Fibroblast of lung (primary cell): Measurements from ENCODE around the gene CALB2. TPM values are rescaled to one million over a fixed set of nuclear protein-coding genes. Genes with fewer than 3 reads are reported as not detected.

Experiments used
- DNase-seq, 2 donors: peaks; one replicate each; pipeline versions ENCODE4 v3.0.0 to v3.0.0-alpha.2; 2010; ENCODE audit warnings: low read depth in 2 of 2
- H2AFZ ChIP-seq: 2 replicates; pipeline ENCODE4 v1.5.1; 2012; ENCODE audit warnings: low read length, control low read depth, inconsistent platforms
- H3K27ac ChIP-seq: 2 replicates; pipeline ENCODE4 v1.5.1; 2011; ENCODE audit warnings: low read length, control low read depth; ENCODE audit not compliant: insufficient read depth
- H3K27me3 ChIP-seq: 2 replicates; pipeline ENCODE4 v1.5.1; 2011; ENCODE audit warnings: mild to moderate bottlenecking, low read length; ENCODE audit not compliant: control insufficient read depth, insufficient read depth
- H3K36me3 ChIP-seq: 2 replicates; pipeline ENCODE4 v1.5.1; 2011; ENCODE audit warnings: low read length; ENCODE audit not compliant: control insufficient read depth, insufficient read depth
- H3K4me1 ChIP-seq: 2 replicates; pipeline ENCODE4 v1.5.1; 2011; ENCODE audit warnings: low read length; ENCODE audit not compliant: control insufficient read depth, insufficient read depth; ENCODE audit errors: extremely low read depth
- H3K4me2 ChIP-seq: 2 replicates; pipeline ENCODE4 v1.5.1; 2011; ENCODE audit warnings: low read length, control low read depth; ENCODE audit not compliant: insufficient read depth; ENCODE audit errors: extremely low read depth
- H3K4me3 ChIP-seq, 4 experiments: fragments of 200-600 bp in 1 of 4; sonication (generic) in 1 of 4; replicated peaks in 1 of 4; 2 replicates each; pipeline ENCODE4 v1.5.1; 2011 to 2016; ENCODE audit warnings: low read length in 4 of 4, low read depth in 3 of 4, mild to moderate bottlenecking in 3 of 4, control low read depth in 2 of 4, inconsistent platforms in 1 of 4, mixed read lengths in 1 of 4; ENCODE audit not compliant: insufficient read depth in 1 of 4; ENCODE audit errors: control extremely low read depth in 1 of 4
- H3K79me2 ChIP-seq: 2 replicates; pipeline ENCODE4 v1.5.1; 2012; ENCODE audit warnings: mild to moderate bottlenecking, low read length, inconsistent platforms; ENCODE audit not compliant: control insufficient read depth, insufficient read depth
- H3K9ac ChIP-seq: 2 replicates; pipeline ENCODE4 v1.5.1; 2011; ENCODE audit warnings: mild to moderate bottlenecking, low read length, control low read depth; ENCODE audit not compliant: insufficient read depth
- H3K9me3 ChIP-seq: 2 replicates; pipeline ENCODE4 v1.5.1; 2012; ENCODE audit warnings: low read depth, low read length; ENCODE audit not compliant: control insufficient read depth, insufficient read depth
- H4K20me1 ChIP-seq: 2 replicates; pipeline ENCODE4 v1.5.1; 2011; ENCODE audit warnings: low read length; ENCODE audit not compliant: control insufficient read depth, insufficient read depth; ENCODE audit errors: extremely low read depth
- EZH2 ChIP-seq: IDR thresholded peaks from 2 replicates; pipeline ENCODE4 v1.5.1; 2012; ENCODE audit warnings: low read length, control low read depth, mild to moderate bottlenecking; ENCODE audit errors: missing control alignments
- polyA plus RNA-seq, 2 donors: library from polyadenylated mRNA; depleted of rRNA in 1 of 2; stranded (reverse) in 1 of 2; unstranded in 1 of 2; fragments of >200 nt; gene quantifications; 2 replicates each; pipeline ENCODE4 v1.2.1, GENCODE V29; 2011 to 2012; ENCODE audit warnings: missing spikeins in 1 of 2
- total RNA-seq: library from RNA; depleted of rRNA; stranded (reverse); fragments of >200 nt; gene quantifications from 2 replicates; pipeline ENCODE4 v1.2.1, GENCODE V29; 2014
- TF ChIP-seq, protein P1 (sequence below), 2 donors: IDR thresholded peaks in 1 of 2; conservative IDR thresholded peaks in 1 of 2; 1 replicate in 1 of 2; 2 replicates in 1 of 2; pipeline ENCODE4 v1.5.1; 2011 to 2012; ENCODE audit warnings: low read length in 2 of 2, control low read depth in 1 of 2, inconsistent platforms in 1 of 2, low read depth in 1 of 2, mild to moderate bottlenecking in 1 of 2

Gene CALB2
- total and polyA plus RNA-seq, 2 donors (not counting 1 experiment from before 2014, with no cell fraction given): 0.58 to 1.3 TPM

DNA sequence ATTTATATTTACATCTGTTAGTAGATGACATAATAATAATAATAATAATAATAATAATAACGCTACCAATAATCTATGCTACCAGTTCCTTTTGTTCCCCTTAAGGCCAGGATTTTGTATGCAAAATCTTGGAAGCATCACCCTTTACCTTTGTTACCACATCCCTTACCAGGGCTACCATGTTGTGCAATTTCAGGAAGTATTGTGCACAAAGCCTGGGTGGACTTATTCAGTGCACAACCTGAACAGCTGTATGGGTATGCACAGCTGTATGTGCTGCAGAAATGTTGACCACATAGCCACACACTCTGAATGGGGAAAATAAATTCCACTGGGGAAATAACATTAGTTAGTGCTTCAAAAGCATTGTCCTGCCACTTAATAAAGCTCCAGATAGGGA is 19.9 kb upstream of the CALB2 start:
- no peak overlapping the region for H3K9ac ChIP-seq
- no peaks in the 10 kb centered on the region for H3K4me1 ChIP-seq
- no peak overlapping the region for H3K4me3 ChIP-seq
- no peak for DNase-seq
- H4K20me1 ChIP-seq: no peaks in the 10 kb centered on the region
- no peak overlapping the region for H2AFZ ChIP-seq
- no peaks in the 10 kb centered on the region for H3K36me3 ChIP-seq
- H3K79me2 ChIP-seq: no peaks in the 10 kb centered on the region
- H3K27ac ChIP-seq: no peak overlapping the region
- no peaks in the 10 kb centered on the region for H3K27me3 ChIP-seq
- H3K9me3 ChIP-seq: no peaks in the 10 kb centered on the region
- no peak overlapping the region for H3K4me2 ChIP-seq
- TF ChIP-seq, protein P1, sequence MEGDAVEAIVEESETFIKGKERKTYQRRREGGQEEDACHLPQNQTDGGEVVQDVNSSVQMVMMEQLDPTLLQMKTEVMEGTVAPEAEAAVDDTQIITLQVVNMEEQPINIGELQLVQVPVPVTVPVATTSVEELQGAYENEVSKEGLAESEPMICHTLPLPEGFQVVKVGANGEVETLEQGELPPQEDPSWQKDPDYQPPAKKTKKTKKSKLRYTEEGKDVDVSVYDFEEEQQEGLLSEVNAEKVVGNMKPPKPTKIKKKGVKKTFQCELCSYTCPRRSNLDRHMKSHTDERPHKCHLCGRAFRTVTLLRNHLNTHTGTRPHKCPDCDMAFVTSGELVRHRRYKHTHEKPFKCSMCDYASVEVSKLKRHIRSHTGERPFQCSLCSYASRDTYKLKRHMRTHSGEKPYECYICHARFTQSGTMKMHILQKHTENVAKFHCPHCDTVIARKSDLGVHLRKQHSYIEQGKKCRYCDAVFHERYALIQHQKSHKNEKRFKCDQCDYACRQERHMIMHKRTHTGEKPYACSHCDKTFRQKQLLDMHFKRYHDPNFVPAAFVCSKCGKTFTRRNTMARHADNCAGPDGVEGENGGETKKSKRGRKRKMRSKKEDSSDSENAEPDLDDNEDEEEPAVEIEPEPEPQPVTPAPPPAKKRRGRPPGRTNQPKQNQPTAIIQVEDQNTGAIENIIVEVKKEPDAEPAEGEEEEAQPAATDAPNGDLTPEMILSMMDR (conservative IDR thresholded peaks at IDR 0.05 in 1 of 2, IDR thresholded peaks at IDR 0.05 in 1 of 2; ENCODE audit: low read depth in 1 of 2, low read length in 2 of 2): no peak
- TF ChIP-seq EZH2: no peak

GRCh38 chr16:71339236-71340171 is 19.0 kb upstream of the CALB2 start:
- H3K9me3 ChIP-seq: no peaks in the 10 kb centered on the region
- no peak overlapping the region for H3K9ac ChIP-seq
- no peak for DNase-seq
- no peaks in the 10 kb centered on the region for H3K79me2 ChIP-seq
- H4K20me1 ChIP-seq: no peaks in the 10 kb centered on the region
- no peaks in the 10 kb centered on the region for H3K4me1 ChIP-seq
- H3K27ac ChIP-seq: no peak overlapping the region
- no peaks in the 10 kb centered on the region for H3K36me3 ChIP-seq
- H3K27me3 ChIP-seq: no peaks in the 10 kb centered on the region
- H3K4me2 ChIP-seq: no peak overlapping the region
- no peak for TF ChIP-seq EZH2
- TF ChIP-seq, protein P1 (conservative IDR thresholded peaks at IDR 0.05 in 1 of 2, IDR thresholded peaks at IDR 0.05 in 1 of 2; ENCODE audit: low read depth in 1 of 2, low read length in 2 of 2): no peak
- no peak overlapping the region for H3K4me3 ChIP-seq
- H2AFZ ChIP-seq: no peak overlapping the region

DNA sequence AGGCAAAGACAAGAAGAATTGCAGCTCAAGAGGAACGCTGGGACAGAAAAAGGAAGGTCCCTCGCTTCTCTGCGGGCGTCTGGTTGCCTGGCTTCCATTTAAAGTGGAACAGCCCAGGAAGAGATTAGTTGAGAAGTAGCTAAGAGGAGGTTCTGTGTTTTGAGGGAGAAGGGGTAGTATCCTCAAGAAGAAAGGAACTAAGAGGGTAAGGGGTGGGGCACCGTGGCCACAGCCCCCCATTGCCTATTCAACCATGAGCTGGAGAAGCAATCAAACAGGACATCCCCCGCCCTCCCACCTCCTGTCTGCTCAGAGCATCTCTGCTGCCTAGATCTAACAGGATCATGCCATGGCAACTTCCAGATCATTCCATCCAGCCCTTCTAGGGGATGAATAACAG is 18.1 kb upstream of the CALB2 start:
- Histone ChIP-seq H2AFZ (no peak overlapping the region), H4K20me1 (no peaks in the 10 kb centered on the region), H3K36me3 (no peaks in the 10 kb centered on the region), H3K4me2 (no peak overlapping the region), H3K9ac (no peak overlapping the region), H3K79me2 (no peaks in the 10 kb centered on the region), H3K27me3 (no peaks in the 10 kb centered on the region), H3K4me1 (no peaks in the 10 kb centered on the region), H3K27ac (no peak overlapping the region), H3K4me3 (no peak overlapping the region), H3K9me3 (no peaks in the 10 kb centered on the region)
- no peak for DNase-seq
- TF ChIP-seq, protein P1 (conservative IDR thresholded peaks at IDR 0.05 in 1 of 2, IDR thresholded peaks at IDR 0.05 in 1 of 2; ENCODE audit: low read depth in 1 of 2, low read length in 2 of 2): no peak
- TF ChIP-seq EZH2: no peak
